Liver (tissue), 9 donors: ENCODE data around the gene MAP4K1. TPM values are rescaled to one million over a fixed set of nuclear protein-coding genes. Genes with fewer than 3 reads are reported as not detected.

Source experiments
- DNase-seq: peaks from one replicate; pipeline ENCODE4 v3.0.0-alpha.2; 2017; ENCODE audit warnings: low spot score
- H3K27ac ChIP-seq, 2 donors: one replicate each; pipeline ENCODE4 v1.7.0; 2013; ENCODE audit warnings: inconsistent platforms in 2 of 2, low read length in 2 of 2, control low read depth in 1 of 2, low read depth in 1 of 2, mild to moderate bottlenecking in 1 of 2
- H3K27me3 ChIP-seq, 4 donors: one replicate each; pipeline versions ENCODE4 v1.6.1 to v1.7.0; 2013; ENCODE audit warnings: low read length in 3 of 4, inconsistent platforms in 1 of 4, mild to moderate bottlenecking in 1 of 4, moderate library complexity in 1 of 4; ENCODE audit not compliant: control insufficient read depth in 4 of 4, insufficient read depth in 4 of 4
- H3K36me3 ChIP-seq, 4 donors: one replicate each; pipeline versions ENCODE4 v1.6.1 to v1.7.0; 2013; ENCODE audit warnings: low read length in 3 of 4, mild to moderate bottlenecking in 3 of 4, low read depth in 1 of 4, moderate library complexity in 1 of 4; ENCODE audit not compliant: control insufficient read depth in 4 of 4, insufficient read depth in 3 of 4
- H3K4me1 ChIP-seq, 4 donors: one replicate each; pipeline versions ENCODE4 v1.6.1 to v1.7.0; 2013; ENCODE audit warnings: low read length in 3 of 4, mild to moderate bottlenecking in 3 of 4, moderate library complexity in 1 of 4; ENCODE audit not compliant: control insufficient read depth in 4 of 4, insufficient read depth in 4 of 4
- H3K4me3 ChIP-seq, 3 donors: one replicate each; pipeline versions ENCODE4 v1.6.1 to v1.7.0; 2013; ENCODE audit warnings: low read length in 3 of 3, control low read depth in 1 of 3, low read depth in 1 of 3, mild to moderate bottlenecking in 1 of 3
- H3K9ac ChIP-seq, 2 donors: one replicate each; pipeline ENCODE4 v1.7.0; 2013; ENCODE audit warnings: low read length in 2 of 2, mild to moderate bottlenecking in 2 of 2, moderate library complexity in 2 of 2, control low read depth in 1 of 2, low read depth in 1 of 2
- H3K9me3 ChIP-seq, 4 donors: one replicate each; pipeline versions ENCODE4 v1.6.1 to v1.7.0; 2013; ENCODE audit warnings: low read length in 3 of 4; ENCODE audit not compliant: control insufficient read depth in 4 of 4
- ATF3 ChIP-seq: IDR thresholded peaks from 2 replicates; pipeline ENCODE4 v1.6.1; 2016; ENCODE audit warnings: antibody characterized with exemption
- CTCF ChIP-seq: fragments of 150-350 bp; IDR thresholded peaks from 2 replicates; pipeline ENCODE4 v1.5.1; 2017; ENCODE audit warnings: improper control_type of control experiment, low read depth, low read length; ENCODE audit not compliant: missing input control
- EGR1 ChIP-seq, 2 donors: IDR thresholded peaks; 2 replicates each; pipeline ENCODE4 v1.6.1; 2016 to 2018; ENCODE audit warnings: antibody characterized with exemption in 2 of 2, low read depth in 2 of 2
- FOXA1 ChIP-seq: IDR thresholded peaks from 2 replicates; pipeline ENCODE4 v1.6.1; 2016; ENCODE audit warnings: antibody characterized with exemption
- FOXA2 ChIP-seq: IDR thresholded peaks from 2 replicates; pipeline ENCODE4 v1.6.1; 2016; ENCODE audit warnings: antibody characterized with exemption
- GABPA ChIP-seq, 2 donors: IDR thresholded peaks in 1 of 2; conservative IDR thresholded peaks in 1 of 2; 2 replicates each; pipeline ENCODE4 v1.6.1; 2016; ENCODE audit warnings: antibody characterized with exemption in 2 of 2, mild to moderate bottlenecking in 1 of 2, moderate library complexity in 1 of 2
- HNF4A ChIP-seq, 2 donors: conservative IDR thresholded peaks; 2 replicates each; pipeline ENCODE4 v1.6.1; 2016; ENCODE audit warnings: antibody characterized with exemption in 2 of 2, mild to moderate bottlenecking in 2 of 2
- HNF4G ChIP-seq: IDR thresholded peaks from 2 replicates; pipeline ENCODE4 v1.6.1; 2016; ENCODE audit warnings: antibody characterized with exemption
- JUND ChIP-seq, 2 donors: IDR thresholded peaks; 2 replicates each; pipeline ENCODE4 v1.6.1; 2016; ENCODE audit warnings: antibody characterized with exemption in 2 of 2
- MAX ChIP-seq: IDR thresholded peaks from 2 replicates; pipeline ENCODE4 v1.6.1; 2016; ENCODE audit warnings: antibody characterized with exemption
- NR2F2 ChIP-seq: IDR thresholded peaks from 2 replicates; pipeline ENCODE4 v1.6.1; 2016; ENCODE audit warnings: antibody characterized with exemption
- RAD21 ChIP-seq, 2 donors: IDR thresholded peaks; 2 replicates each; pipeline ENCODE4 v1.6.1; 2016; ENCODE audit warnings: antibody characterized with exemption in 2 of 2, mild to moderate bottlenecking in 2 of 2
- REST ChIP-seq: IDR thresholded peaks from 2 replicates; pipeline ENCODE4 v1.6.1; 2016; ENCODE audit warnings: antibody characterized with exemption, mild to moderate bottlenecking
- RXRA ChIP-seq, 2 donors: IDR thresholded peaks; 2 replicates each; pipeline ENCODE4 v1.6.1; 2017 to 2018; ENCODE audit warnings: antibody characterized with exemption in 2 of 2, mild to moderate bottlenecking in 1 of 2
- SP1 ChIP-seq: IDR thresholded peaks from 2 replicates; pipeline ENCODE4 v1.6.1; 2018; ENCODE audit warnings: antibody characterized with exemption, mild to moderate bottlenecking
- TAF1 ChIP-seq: conservative IDR thresholded peaks from 2 replicates; pipeline ENCODE4 v1.6.1; 2016; ENCODE audit warnings: antibody characterized with exemption, mild to moderate bottlenecking
- YY1 ChIP-seq: IDR thresholded peaks from 2 replicates; pipeline ENCODE4 v1.6.1; 2016; ENCODE audit warnings: antibody characterized with exemption, mild to moderate bottlenecking
- ZBTB33 ChIP-seq: IDR thresholded peaks from 2 replicates; pipeline ENCODE4 v1.6.1; 2016; ENCODE audit warnings: antibody characterized with exemption
- WGBS: extraction: QIAGEN DNeasy Blood & Tissue Kit; methylation state at CpG from one replicate; pipeline ENCODE4 v1.1.7; 2013; 5-methylcytosine and 5-hydroxymethylcytosine counted together
- polyA plus RNA-seq, 2 donors: library from polyadenylated mRNA; stranded (reverse) in 1 of 2; unstranded in 1 of 2; fragments of 200-250 nt in 1 of 2; fragments of >200 nt in 1 of 2; fragmentation: Nextera tagmentation in 1 of 2; extraction: Ambion mirVana in 1 of 2; gene quantifications; one replicate each; pipeline versions ENCODE4 v1.2.1 to v1.2.3, GENCODE V29; 2013 to 2015
- total RNA-seq, 2 donors: library from RNA; depleted of rRNA; stranded (reverse); fragments of >200 nt; gene quantifications; one replicate each; pipeline ENCODE4 v1.2.3, GENCODE V29; 2014
- donor health status: healthy.
- donor health status: healthy.
- donor health status: healthy.
- donor health status: healthy.
- donor health status: healthy.

The MAP4K1 gene
- total and polyA plus RNA-seq, 4 donors: 0.89 to 3.1 (median 1.9) TPM

- H3K27me3 ChIP-seq: peaks cover 0 to 4% (median 0%) of the 10 kb centered on the region in 4 donors
- H3K27ac ChIP-seq: no peak overlapping the region
- TF ChIP-seq TAF1 (no peak), FOXA2 (no peak), ZBTB33 (no peak), REST (no peak), GABPA (IDR thresholded peaks at IDR 0.05 in 1 of 2, conservative IDR thresholded peaks at IDR 0.05 in 1 of 2) (no peak), HNF4A (conservative IDR thresholded peaks at IDR 0.05) (no peak), EGR1 (IDR thresholded peaks at IDR 0.05; ENCODE audit: low read depth in 2 of 2) (no peak), NR2F2 (no peak), HNF4G (no peak), RAD21 (IDR thresholded peaks at IDR 0.05) (no peak), FOXA1 (no peak), ATF3 (no peak), YY1 (no peak), RXRA (IDR thresholded peaks at IDR 0.05) (no peak), SP1 (no peak), MAX (no peak), JUND (IDR thresholded peaks at IDR 0.05) (no peak), CTCF (no peak)
- DNase-seq: no peak
- H3K9ac ChIP-seq: no peak overlapping the region
- no peak overlapping the region for H3K4me3 ChIP-seq
- H3K9me3 ChIP-seq: no peaks in the 10 kb centered on the region
- 78% methylated on average over 4 of the region's 4 CpGs for whole genome bisulfite sequencing
- H3K36me3 ChIP-seq: no peaks in the 10 kb centered on the region
- H3K4me1 ChIP-seq: no peaks in the 10 kb centered on the region
Measured at GRCh38 chr19:38549942-38550341, 67.8 kb downstream of the MAP4K1 start.
